Cardiac muscle cell (in vitro differentiated cells and primary cell): Measurements from ENCODE around the gene ASPM. TPM values are rescaled to one million over a fixed set of nuclear protein-coding genes. Genes with fewer than 3 reads are reported as not detected.

Experiments used
- DNase-seq, 2 donors: peaks; one replicate each; pipeline versions ENCODE4 v3.0.0 to v3.0.0-alpha.2; 2010 to 2017; ENCODE audit warnings: low read depth in 1 of 2, low spot score in 1 of 2
- H3K27ac ChIP-seq: fragments of 200-600 bp; sonication (generic); 2 replicates; pipeline ENCODE4 v1.5.1; 2016
- H3K27me3 ChIP-seq: fragments of 200-600 bp; sonication (generic); 2 replicates; pipeline ENCODE4 v1.6.0; 2016; ENCODE audit warnings: control low read depth
- H3K36me3 ChIP-seq: fragments of 200-600 bp; sonication (generic); 2 replicates; pipeline ENCODE4 v1.5.1; 2016; ENCODE audit warnings: control low read depth
- H3K4me1 ChIP-seq: fragments of 200-600 bp; sonication (generic); 2 replicates; pipeline ENCODE4 v1.8.1; 2017; ENCODE audit warnings: low read depth, mild to moderate bottlenecking, mixed run types
- H3K4me3 ChIP-seq: fragments of 200-600 bp; sonication (generic); 2 replicates; pipeline ENCODE4 v1.5.1; 2016; ENCODE audit warnings: mild to moderate bottlenecking
- H3K9me3 ChIP-seq: fragments of 200-600 bp; sonication (generic); 2 replicates; pipeline ENCODE4 v1.5.1; 2017; ENCODE audit warnings: low read depth, mild to moderate bottlenecking, control low read depth
- polyA plus RNA-seq: library from polyadenylated mRNA; unstranded; fragments of >200 nt; fragmentation: Nextera tagmentation; extraction: Ambion mirVana; gene quantifications from 2 replicates; pipeline ENCODE4 v1.2.1, GENCODE V29; 2016
- total RNA-seq: library from RNA; depleted of rRNA; stranded (reverse); fragments of >200 nt; gene quantifications from 2 replicates; pipeline ENCODE4 v1.2.3, GENCODE V29; 2016
- TF ChIP-seq, protein P1 (sequence below): IDR thresholded peaks from 2 replicates; pipeline ENCODE4 v1.5.1; 2012; ENCODE audit warnings: low read depth, mild to moderate bottlenecking, low read length

The ASPM gene, protein sequence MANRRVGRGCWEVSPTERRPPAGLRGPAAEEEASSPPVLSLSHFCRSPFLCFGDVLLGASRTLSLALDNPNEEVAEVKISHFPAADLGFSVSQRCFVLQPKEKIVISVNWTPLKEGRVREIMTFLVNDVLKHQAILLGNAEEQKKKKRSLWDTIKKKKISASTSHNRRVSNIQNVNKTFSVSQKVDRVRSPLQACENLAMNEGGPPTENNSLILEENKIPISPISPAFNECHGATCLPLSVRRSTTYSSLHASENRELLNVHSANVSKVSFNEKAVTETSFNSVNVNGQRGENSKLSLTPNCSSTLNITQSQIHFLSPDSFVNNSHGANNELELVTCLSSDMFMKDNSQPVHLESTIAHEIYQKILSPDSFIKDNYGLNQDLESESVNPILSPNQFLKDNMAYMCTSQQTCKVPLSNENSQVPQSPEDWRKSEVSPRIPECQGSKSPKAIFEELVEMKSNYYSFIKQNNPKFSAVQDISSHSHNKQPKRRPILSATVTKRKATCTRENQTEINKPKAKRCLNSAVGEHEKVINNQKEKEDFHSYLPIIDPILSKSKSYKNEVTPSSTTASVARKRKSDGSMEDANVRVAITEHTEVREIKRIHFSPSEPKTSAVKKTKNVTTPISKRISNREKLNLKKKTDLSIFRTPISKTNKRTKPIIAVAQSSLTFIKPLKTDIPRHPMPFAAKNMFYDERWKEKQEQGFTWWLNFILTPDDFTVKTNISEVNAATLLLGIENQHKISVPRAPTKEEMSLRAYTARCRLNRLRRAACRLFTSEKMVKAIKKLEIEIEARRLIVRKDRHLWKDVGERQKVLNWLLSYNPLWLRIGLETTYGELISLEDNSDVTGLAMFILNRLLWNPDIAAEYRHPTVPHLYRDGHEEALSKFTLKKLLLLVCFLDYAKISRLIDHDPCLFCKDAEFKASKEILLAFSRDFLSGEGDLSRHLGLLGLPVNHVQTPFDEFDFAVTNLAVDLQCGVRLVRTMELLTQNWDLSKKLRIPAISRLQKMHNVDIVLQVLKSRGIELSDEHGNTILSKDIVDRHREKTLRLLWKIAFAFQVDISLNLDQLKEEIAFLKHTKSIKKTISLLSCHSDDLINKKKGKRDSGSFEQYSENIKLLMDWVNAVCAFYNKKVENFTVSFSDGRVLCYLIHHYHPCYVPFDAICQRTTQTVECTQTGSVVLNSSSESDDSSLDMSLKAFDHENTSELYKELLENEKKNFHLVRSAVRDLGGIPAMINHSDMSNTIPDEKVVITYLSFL (N-terminal part only)
- total RNA-seq (3.3 and 43.7 TPM in 2 replicates), polyA plus RNA-seq (3.4 and 21.1 TPM in 2 replicates)

DNA sequence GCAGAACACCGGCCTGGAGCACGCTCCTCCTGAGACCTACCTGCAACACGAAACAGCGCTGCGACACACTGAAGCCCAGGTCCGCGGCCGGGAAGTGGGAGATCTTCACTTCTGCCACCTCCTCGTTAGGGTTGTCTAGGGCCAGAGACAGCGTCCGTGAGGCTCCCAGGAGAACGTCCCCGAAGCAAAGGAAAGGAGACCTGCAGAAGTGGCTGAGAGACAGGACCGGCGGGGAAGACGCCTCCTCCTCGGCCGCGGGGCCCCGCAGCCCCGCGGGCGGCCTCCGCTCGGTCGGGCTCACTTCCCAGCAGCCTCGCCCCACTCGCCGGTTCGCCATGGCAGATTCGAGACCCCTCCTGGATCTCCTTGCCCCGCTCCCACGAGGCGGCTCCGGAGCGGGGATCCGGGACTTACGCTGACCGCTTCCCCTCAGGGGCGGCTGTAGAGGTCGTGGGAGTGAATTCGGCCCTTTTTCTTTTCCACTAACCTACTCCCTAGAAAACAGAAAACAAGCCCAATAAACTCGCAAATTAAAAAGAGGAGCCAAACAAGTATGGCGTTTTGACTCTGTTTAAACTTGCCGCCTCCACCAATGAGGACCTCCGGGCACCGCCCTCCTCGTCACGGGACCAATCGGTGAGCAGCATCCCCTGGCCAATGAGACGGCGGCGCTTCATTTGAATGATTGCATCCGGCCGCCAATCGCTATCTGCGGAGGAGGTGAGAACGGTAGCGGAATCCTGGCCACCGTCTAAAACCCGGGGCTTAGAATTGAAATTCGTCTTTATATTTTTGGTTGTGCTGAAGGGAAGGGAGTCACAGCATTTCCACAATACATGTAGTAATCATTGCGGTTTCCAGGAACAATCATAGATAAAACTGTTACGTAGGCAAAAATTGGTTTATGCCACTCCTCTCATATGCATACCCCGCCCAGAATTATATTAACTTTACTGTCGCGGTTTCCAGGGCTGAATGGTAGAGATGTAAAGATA, at the start of gene ASPM:
ASPM (minus strand) TSS at position 569 of the 995 bp plus-strand sequence; CDS start at position 337, 232 bp downstream.
- H3K27ac ChIP-seq = peak within 1 kb of the TSS; percentile 77
- no peaks in the 10 kb centered on the region for H3K36me3 ChIP-seq
- peak; percentile 97 to 98 for DNase-seq
- no peaks in the 10 kb centered on the region for H3K27me3 ChIP-seq
- H3K9me3 ChIP-seq = no peaks in the 10 kb centered on the region
- H3K4me1 ChIP-seq = no peaks in the 10 kb centered on the region
- peak within 1 kb of the TSS; percentile 87 for H3K4me3 ChIP-seq
- TF ChIP-seq, protein P1, sequence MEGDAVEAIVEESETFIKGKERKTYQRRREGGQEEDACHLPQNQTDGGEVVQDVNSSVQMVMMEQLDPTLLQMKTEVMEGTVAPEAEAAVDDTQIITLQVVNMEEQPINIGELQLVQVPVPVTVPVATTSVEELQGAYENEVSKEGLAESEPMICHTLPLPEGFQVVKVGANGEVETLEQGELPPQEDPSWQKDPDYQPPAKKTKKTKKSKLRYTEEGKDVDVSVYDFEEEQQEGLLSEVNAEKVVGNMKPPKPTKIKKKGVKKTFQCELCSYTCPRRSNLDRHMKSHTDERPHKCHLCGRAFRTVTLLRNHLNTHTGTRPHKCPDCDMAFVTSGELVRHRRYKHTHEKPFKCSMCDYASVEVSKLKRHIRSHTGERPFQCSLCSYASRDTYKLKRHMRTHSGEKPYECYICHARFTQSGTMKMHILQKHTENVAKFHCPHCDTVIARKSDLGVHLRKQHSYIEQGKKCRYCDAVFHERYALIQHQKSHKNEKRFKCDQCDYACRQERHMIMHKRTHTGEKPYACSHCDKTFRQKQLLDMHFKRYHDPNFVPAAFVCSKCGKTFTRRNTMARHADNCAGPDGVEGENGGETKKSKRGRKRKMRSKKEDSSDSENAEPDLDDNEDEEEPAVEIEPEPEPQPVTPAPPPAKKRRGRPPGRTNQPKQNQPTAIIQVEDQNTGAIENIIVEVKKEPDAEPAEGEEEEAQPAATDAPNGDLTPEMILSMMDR = no peak

- Histone ChIP-seq H3K4me3 (no peak overlapping the region), H3K27ac (no peak overlapping the region), H3K9me3 (no peaks in the 10 kb centered on the region), H3K36me3 (peaks cover 10% of the 10 kb centered on the region), H3K4me1 (peaks cover 12% of the 10 kb centered on the region), H3K27me3 (no peaks in the 10 kb centered on the region)
- DNase-seq = no peak
- TF ChIP-seq, protein P1 = no peak
Measured at GRCh38 chr1:197195100-197195499, 48.6 kb upstream of the ASPM start.

DNA sequence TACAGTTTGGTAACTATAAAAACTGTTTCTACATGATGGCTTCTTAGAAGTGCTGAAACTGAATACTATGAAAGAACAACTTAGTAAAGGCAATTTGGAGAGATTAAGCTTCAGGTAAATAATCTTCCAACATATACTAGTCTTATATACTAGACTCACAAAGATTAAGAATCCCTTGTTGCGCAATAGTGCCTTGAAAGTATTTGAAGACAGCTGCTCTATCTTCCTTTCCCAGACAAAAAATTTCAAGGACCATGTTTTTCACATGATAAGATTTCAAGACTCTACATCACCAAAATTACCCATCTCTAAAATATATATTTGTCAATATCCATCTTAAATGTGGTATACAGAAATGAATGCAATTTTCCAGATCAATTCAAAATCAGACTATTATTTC, 37.7 kb upstream of the ASPM start:
- H3K27me3 ChIP-seq = no peaks in the 10 kb centered on the region
- H3K36me3 ChIP-seq = peaks cover 29% of the 10 kb centered on the region
- DNase-seq = peak in 1 of 2 donors; percentile 35
- H3K27ac ChIP-seq = no peak overlapping the region
- H3K4me3 ChIP-seq = no peak overlapping the region
- H3K4me1 ChIP-seq = no peaks in the 10 kb centered on the region
- no peaks in the 10 kb centered on the region for H3K9me3 ChIP-seq
- TF ChIP-seq, protein P1 = no peak

DNA sequence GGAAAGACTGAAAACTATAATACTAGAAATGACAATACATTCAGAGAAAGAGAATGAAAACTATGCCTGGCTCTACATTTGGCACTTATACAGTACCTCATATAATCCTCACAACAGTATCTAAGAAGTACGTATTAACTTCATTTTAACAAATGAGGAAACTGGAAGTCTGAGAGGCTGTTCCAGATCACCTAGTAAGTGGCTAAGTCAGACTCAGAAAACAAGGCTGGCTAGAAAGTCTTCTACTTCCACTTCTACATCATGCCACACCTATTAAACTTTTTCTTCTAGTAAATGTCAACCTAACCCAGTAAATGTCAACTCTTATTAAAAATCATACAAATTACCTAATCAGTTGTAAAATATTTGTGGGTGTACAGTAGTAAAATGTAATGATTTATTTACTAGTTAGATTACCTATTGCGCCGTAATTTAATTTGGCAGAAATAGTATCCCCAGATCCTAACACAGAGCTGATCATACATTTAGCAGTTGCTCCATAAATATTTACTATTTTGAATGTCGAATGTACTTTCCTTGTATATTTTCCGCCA, 36.8 kb upstream of the ASPM start:
- TF ChIP-seq, protein P1 = no peak
- no peak for DNase-seq
- no peak overlapping the region for H3K4me3 ChIP-seq

More for the DNA sequence above, 36.8 kb upstream of the ASPM start:
- Histone ChIP-seq H3K9me3 (no peaks in the 10 kb centered on the region), H3K27me3 (no peaks in the 10 kb centered on the region), H3K4me1 (no peaks in the 10 kb centered on the region), H3K27ac (peak overlapping the region; percentile 43), H3K36me3 (peaks cover 29% of the 10 kb centered on the region)
